Measurements from ENCODE around the gene NONO.
"Not testable (repeated sequence)": the region's sequence is repeated elsewhere in the genome, so short reads cannot be mapped to it uniquely, and the experiment has no call there.

The NONO gene, protein sequence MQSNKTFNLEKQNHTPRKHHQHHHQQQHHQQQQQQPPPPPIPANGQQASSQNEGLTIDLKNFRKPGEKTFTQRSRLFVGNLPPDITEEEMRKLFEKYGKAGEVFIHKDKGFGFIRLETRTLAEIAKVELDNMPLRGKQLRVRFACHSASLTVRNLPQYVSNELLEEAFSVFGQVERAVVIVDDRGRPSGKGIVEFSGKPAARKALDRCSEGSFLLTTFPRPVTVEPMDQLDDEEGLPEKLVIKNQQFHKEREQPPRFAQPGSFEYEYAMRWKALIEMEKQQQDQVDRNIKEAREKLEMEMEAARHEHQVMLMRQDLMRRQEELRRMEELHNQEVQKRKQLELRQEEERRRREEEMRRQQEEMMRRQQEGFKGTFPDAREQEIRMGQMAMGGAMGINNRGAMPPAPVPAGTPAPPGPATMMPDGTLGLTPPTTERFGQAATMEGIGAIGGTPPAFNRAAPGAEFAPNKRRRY

DNA sequence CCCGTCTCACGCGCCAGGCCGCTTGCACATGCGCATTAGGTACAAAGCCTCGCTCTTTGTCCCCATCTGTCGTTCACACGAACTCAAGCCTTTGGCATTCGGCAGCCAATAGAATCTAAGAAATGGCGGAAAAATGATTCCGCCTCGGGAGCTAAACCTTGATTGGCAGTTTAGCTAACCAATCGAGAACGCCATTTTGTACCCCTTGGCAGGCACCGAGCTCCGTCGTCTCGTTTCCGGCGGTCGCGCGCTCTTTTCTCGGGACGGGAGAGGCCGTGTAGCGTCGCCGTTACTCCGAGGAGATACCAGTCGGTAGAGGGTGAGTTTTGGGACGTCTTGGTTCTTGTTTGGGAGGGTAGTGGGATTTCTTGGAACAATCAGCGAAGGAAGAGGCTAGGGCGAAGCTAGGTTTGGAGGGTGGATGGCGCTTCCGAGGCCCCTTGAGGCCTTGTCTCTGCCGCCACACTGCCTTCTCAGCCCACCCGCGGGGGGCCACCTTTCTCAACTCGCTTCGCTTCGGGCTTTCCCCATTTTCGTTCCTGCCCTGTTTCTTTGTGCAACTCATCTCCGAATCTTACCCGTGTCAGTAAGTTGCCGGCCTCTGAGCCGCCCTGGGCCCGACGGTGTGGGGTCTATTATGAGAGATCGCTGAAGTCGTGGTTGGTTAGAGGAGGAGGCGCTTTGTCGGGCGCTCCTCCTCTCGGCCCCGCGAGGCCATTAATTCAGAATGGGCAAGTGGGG, at the start of gene NONO:
Gene NONO (plus strand): TSS at position 233 of the 741 bp plus-strand sequence. CDS start 7,003 bp downstream, outside the sequence.
- DNase-seq (ENCODE audit: low spot score) = peak; percentile 98

DNA sequence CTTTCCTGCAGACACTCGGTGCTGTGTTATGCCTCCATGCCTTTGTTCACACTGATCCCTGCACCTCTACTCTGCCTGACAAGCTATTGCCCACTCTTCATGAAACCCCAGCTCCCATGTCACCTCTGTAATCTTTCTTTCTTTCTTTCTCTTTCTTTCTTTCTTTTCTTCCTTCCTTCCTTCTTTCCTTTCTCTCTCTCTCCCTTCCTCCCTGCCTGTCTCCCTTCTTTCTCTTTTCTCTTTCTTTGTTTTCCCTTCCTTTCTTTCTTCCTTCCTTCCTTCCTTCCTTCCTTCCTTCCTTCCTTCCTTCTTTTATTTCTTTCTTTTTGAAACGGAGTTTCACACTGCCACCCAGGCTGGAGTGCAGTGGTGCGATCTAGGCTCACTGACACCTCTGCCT, 48.0 kb upstream of the NONO start:
- no peak for DNase-seq (ENCODE audit: low spot score)

DNA sequence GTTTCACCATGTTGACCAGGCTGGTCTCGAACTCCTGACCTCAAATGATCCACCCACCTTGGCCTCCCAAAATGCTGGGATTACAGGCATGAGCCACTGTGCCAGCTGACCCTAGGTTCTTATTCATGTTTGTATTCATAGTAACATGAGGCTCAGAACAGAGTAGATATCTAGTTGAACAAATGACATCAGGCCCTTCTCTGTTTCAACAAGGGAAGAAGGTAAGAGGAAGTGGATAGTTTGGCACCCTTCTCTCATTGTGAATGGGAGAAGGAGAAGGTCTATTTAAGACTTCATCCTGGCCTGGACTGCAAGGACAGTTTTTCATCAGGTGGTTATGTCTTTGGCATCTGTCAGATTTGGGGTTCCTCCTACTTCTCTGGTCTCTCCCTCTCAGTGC, 46.6 kb upstream of the NONO start:
- no peak for DNase-seq (ENCODE audit: low spot score)

DNA sequence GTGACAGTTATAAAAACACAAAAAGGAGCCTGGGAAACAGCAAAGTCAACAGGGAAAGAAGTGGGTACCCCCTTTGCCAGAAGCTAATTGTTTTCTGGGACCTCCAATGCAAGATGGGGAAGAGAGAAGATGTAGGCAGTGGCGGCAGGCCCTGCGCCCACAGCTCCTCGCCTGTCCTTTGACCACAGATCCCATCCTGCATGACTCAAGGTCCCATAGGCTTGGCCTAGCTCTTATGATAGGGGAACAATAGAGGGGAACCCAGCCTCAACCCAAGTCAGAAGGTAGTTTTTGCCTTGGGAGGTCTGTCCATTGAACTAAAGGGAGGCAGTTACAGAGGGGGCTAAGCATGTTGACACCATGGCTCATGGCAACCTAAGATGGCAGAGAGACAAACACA, 43.7 kb upstream of the NONO start:
- DNase-seq (ENCODE audit: low spot score) = no peak

DNA sequence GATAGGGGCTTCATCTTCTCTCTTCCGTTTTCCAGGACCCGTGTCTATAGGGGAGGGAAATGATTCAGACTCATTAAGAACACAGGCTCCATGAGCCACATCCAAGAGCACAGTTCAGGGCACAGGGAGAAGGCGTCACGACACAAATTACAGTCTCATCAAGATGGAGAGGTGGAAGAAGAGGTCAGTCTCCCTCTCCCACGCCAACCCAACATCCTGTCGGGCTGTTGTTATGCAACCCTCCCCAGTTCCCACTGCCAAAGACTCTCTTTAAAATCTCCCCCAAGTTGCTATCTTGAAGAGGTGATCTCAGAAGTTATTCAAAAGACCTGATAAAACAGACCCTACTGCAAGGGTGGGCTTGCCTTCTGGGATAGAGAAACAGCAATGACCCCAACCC, 42.1 kb upstream of the NONO start:
- no peak for DNase-seq (ENCODE audit: low spot score)

DNA sequence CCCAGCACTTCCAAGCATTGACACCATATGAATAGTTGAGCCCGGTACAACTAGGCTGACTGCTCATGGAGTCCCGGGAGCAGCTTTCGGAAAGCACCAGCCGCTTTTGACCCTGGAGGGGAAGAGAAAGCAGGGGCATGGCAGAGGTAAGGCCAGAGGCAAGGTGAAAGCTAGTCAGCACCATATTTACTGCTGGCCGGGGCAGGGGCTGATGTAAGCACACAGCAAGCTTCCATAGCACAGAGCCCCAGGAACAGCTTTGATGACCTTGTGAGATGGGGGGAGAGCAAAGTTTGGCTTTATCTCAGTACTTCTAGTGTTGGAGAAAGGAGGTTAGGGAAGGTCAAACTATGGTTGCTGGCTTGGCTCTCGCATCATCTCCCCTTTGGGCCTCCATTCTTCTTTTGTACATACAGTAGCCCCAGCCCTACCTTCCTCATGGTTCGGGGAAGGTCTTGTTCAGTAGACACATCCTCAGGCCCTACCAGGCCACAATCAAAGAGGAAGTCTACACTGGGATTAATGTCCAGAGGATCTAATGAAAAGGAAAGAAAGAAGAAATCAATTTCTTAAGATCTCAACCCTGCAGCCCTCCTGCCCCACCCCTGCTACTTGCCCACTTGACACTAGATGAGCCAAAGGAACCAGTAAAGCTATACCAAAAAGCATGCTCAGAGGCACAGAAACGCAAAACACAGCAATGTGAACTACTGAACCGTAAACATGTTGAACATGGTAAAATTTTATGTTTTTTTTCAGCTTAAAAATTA, 38.9 kb upstream of the NONO start:
- DNase-seq (ENCODE audit: low spot score) = no peak

DNA sequence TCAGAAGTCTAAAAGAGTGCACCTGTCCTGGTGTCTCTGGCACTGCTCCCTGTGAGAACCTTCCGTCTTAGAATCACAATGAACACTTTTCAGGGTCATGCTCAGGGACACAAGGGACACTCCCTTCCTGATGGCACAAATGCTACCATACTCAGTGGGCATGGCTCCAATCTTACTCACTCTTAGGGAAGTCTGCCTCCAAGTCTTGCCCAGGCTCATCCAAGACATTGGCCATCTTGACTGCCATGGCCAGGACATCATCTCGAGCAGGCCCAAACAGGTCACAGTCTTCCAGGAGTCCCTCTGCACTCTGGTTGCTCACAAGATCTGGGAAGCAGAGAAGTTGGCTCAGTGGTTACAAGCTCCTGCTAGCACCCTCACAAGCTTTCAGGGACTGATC, 38.3 kb upstream of the NONO start:
- no peak for DNase-seq (ENCODE audit: low spot score)

DNA sequence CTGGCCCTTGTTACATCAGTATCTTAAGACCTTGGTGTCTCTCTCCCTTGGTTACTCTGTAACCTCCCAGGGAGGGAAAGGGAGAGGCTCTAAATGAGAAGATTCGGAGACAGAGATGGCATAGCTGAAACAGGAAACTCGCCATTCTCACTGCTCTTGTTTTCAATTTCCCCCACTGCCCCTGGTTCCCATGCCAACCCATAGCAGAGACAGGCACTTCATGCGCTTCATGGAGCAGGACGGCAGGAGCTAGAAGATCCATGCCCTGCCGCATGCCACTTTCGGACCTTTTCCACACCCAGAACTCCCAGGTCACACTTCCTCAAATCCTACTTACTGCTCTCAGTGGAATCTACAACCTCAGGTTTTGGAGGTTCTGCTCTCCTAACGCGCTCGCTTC, 32.6 kb upstream of the NONO start:
- DNase-seq (ENCODE audit: low spot score) = no peak

DNA sequence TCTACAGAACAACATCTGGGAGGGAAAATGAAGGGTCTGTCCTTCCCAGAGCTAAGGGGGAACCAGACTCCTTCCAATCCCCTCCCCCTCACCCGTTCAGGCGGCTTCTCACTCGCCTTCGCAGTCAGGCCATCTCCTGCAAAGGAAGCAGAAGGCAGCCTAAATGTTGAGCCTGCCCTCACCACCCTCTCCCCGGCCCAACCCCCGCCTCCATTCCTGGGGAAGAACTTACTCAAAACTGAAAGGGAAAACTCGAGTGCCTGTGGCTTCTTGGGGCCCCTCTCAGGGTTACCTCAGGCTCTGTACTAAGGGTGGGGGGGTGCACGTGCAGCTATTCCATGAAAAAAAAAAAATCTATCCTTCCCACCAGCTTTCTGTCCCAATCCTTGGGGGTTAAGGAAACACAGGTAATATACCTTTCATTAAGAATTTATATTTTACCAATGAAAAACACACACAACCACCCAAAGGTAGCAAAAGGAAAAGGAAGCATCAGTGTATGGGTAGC, 31.9 kb upstream of the NONO start:
- DNase-seq (ENCODE audit: low spot score) = no peak

DNA sequence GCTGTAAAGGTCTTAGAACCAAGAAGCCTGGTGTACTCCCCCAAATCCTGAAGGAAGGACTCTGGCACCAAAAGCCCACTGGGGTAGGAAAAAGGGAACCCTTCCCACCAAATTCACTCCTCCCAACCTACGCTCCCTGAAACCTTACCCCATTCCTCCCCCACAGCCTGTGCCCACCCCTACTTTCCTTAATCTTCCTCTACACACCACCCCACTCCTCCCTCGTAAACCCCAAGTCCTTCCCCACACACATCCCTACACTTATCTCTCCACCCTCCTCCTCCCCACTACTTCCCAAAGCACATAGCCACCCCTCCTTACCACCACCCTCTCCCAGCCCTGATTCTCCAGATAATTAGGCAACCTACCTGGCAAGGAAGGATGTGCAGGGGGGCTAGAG, 31.2 kb upstream of the NONO start:
- DNase-seq (ENCODE audit: low spot score) = no peak

DNA sequence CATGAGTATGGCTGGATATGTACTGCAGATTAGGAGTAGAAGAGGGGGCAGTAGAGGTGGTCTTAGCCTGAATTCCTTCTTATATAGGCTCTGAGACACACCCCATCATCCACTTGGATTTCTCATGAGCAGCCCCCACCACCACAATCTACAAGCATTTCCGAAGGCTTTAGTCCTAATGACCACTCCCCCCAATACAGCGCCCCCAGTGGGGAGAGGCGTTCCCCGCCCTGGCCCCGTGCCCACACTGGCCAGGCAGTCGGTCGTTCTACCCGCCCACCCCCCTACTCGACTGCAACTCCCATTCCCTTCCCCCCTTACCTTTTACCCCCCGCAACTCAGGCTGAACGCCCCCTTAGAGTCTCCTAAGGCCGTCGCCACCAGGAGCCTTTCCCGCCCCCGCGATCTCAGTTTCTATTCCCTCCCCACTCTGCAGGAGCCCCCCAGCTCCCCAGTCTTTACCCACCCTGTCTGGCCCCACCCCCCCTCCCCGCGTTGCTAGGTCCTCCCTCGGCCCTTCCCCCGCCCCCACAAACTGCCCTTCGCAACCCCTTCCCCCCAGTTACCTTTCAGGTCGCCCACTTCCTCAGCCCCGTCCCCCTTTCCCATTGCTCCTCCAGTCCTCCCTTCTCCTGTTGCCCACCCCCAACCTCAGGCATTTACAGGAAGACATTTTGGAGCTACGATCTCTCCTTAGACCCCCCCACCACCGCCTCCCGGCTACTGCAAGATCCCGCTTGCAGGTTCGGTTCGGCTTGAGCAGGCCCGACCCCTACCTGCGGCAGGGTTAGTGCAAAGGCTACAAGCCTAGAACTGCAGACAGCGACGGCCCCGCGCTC, 30.0 kb upstream of the NONO start:
- peak; percentile 16 for DNase-seq (ENCODE audit: low spot score)

DNA sequence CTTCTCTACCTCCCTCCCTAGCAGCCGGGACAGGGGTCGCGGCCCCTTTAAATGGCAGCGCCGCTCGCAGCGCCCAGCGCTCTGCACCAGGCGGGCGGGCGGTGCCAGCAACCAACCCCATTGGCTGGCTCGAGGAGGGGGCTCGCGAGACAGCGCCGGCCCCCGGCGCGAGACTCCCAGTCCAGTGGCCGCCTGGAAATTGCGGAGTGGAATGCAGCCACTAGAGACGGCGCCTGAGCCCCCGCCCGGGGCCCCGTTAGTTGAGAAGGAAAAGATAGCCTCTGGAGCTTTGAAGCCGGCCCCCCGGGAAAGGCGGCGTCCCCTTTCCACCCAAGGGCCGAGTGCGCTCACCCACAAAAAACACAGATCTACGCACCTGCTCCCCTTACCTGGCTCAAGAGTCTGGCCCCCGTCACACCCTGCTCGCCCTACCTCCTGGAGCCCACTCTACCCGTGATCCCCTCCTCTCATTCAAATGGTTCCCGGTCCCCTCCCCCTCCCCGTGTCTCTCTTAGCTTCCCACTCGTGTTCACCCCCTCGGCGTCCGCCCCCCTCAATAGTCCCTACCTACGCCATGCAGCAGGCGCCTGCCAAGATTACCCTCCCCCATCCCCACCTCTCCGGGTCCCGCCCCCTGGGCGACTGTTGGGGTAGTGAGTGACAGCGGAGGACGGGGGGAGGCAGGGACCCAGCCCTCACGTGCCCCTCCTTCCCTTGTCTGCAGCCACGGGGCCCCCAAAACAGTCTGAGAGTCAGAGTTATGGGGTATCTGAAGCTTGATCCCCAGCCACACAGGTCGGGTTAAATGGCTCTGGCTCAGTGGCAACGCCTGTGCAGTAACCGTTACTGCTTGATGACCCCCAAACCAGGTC, 29.1 kb upstream of the NONO start, which contains the start of gene ZMYM3:
Gene ZMYM3 (minus strand): TSS at position 49 of the 872 bp plus-strand sequence. CDS start 885 bp downstream, outside the sequence.
- DNase-seq (ENCODE audit: low spot score) = peak; percentile 82

DNA sequence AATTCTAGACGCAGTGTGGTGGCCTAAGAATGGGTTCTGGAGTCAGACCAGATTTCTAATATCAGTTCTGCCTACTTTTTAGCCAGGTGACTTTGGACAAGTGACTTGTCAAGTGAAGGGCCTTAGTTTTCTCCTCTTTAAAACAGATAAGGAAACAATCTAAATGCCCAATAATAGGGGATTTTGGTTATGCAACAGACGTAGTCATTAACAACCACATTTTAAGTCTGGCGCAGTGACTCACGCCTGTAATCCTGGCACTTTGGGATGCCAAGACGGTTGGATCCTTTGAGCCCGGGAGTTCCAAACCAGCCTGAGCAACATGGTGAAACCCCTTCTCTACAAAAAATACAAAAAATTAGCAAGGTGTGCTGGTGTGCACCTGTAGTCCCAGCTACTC, 27.4 kb upstream of the NONO start:
- DNase-seq (ENCODE audit: low spot score) = no peak

DNA sequence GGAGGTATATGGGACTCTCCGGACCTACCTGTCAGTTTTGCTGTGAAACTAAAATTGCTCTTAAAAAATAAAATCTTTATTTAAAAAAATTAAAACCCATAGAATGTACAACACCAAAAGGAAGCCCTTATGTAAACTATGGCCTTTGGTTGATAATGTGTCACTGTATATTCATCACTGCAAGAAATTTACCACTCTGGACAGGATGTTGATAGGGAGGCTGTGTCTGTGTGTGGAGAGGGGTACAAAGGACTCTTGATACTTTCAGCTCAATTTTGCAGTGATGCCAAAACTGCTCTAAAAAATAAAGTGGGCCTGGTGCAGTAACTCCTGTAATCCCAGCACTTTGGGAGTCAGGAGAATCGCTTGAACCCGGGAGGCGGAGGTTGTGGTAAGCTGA, 26.6 kb upstream of the NONO start:
- DNase-seq (ENCODE audit: low spot score) = no peak

DNA sequence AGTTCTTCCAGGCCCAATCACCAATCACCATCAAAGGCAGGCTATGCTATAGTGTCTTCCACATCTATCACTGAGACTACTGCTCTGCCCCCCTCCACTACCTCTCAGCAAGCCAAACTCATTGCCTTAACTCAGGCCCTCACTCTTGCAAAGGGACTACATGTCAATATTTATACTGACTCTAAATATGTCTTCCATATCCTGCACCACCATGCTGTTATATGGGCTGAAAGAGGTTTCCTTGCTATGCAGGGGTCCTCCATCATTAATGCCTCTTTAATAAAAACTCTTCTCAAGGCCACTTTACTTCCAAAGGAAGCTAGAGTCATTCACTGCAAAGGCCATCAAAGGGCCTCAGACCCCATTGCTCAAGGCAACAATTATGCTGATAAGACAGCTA, 14.8 kb upstream of the NONO start:
- not testable (repeated sequence) for DNase-seq (ENCODE audit: low spot score)

DNA sequence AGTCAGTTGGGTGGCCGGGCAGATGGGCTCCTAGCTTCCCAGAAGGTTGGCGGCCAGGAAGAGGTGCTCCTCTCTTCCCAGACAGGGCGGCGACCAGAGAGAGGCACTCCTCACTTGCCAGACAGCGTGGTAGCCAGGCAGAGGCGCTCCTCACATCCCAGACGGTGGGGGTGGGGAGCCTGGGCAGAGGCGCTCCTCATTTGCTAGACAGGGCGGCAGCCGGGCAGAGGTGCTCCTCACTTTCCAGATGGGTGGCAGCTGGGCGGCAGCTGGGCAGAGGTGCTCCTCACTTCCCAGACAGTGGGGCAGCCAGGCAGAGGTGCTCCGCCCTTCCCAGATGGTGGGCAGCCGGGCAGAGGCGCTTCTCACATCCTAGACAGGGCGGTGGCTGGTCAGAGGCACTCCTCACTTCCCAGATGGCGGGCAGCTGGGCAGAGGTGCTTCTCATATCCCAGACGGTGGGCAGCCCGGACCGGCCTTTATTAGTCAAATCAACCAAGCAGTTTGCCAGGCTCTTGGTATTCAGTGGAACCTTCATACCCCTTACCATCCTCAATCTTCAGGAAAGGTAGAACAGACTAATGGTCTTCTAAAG, 13.5 kb upstream of the NONO start:
- no peak for DNase-seq (ENCODE audit: low spot score)

DNA sequence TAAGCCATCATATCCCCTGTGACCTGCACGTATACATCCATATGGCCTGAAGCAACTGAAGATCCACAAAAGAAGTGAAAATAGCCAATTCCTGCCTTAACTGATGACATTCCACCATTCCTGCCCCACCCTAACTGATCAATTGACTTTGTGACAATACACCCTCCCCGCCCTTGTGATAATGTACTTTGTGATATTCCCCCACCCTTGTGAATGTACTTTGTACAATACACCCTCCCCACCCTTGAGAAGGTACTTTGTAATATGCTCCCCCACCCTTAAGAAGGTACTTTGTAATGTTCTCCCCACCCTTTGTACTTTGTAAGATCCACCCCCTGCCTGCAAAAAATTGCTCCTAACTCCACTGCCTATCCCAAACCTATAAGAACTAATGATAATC, 11.1 kb upstream of the NONO start:
- not testable (repeated sequence) for DNase-seq (ENCODE audit: low spot score)

DNA sequence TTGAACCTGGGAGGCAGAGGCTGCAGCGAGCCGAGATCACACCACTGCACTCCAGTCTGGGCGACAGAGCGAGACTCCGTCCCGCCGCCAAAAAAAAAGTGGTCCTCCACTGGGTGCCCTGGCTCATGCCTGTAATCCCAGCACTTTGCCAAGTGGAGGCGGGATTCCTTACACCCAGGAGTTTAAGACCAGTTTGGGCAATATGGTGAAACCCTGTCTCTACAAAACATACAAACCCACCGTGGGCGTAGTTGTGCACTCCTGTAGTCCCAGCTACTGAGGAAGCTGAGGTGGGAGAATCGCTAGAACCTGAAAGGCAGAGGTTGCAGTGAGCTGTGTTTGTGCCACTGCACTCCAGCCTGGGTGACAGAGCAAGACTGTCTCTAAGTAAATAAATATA, 2.1 kb upstream of the NONO start:
- DNase-seq (ENCODE audit: low spot score) = not testable (repeated sequence)

DNA sequence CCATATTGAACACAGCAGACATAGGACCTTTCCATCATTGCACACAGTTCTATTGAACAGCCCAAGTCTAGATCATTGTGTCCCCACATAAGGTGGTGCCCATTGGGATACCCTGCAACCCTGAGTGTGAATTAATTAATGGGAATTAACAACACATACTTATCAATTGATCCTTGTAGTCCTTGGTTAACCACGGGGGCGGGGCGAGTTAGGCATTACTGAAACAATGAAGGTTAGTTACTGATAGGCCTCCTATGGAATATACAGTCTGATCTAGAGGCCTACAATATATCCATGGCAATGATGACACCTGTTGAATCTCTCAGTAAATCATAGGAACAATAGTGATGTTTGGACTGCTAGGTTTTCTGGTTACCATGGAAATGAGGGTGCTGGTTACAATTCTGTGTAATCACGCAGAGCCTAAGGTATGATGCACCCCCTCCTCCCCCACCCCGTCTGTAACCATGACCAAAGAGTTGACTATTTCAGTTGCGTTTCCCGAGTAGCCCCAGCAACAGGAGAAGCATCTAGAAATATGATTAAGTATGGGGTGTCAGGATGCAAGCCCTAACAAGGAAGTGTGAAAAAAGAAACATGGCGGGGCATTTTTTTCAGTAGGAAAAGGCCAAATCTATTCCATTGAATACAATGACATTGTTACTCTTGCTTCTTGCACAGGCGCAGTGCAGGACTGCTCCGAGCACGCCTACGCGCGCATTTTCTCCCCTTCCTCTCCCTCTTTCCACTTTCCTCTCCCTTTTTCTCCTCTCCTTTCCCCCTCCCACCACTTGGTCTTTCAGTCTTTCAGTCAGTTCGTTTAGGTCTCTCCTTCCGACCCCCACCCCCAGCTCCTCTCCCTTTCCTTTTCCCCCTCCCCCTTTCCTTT, 677 bp upstream of the NONO start:
- no peak for DNase-seq (ENCODE audit: low spot score)

All from SW480 (cell line).